ENCODE results near the gene CAMTA1.

CAMTA1 gene

GRCh38 chr1:6935911-6936690 is 150.8 kb downstream of the CAMTA1 start:
- DNase-seq, result no peak

- DNase-seq, result no peak
Measured at GRCh38 chr1:6937048-6937447, 151.8 kb downstream of the CAMTA1 start.

GRCh38 chr1:6939363-6939762 is 154.1 kb downstream of the CAMTA1 start:
- no peak for DNase-seq

GRCh38 chr1:6941786-6942185 is 156.5 kb downstream of the CAMTA1 start:
- DNase-seq, result no peak

GRCh38 chr1:6942990-6943389 is 157.7 kb downstream of the CAMTA1 start:
- DNase-seq, result no peak

- DNase-seq, result no peak
Measured at GRCh38 chr1:6944434-6944833, 159.2 kb downstream of the CAMTA1 start.

GRCh38 chr1:6947952-6948351 is 162.7 kb downstream of the CAMTA1 start:
- no peak for DNase-seq

- no peak for DNase-seq
Measured at GRCh38 chr1:6948416-6948815, 163.2 kb downstream of the CAMTA1 start.

- DNase-seq, result no peak
Measured at GRCh38 chr1:6948861-6949260, 163.6 kb downstream of the CAMTA1 start.

GRCh38 chr1:6950001-6950765 is 164.9 kb downstream of the CAMTA1 start:
- no peak for DNase-seq

- no peak for DNase-seq
Measured at GRCh38 chr1:6951536-6951935, 166.3 kb downstream of the CAMTA1 start.

- no peak for DNase-seq
Measured at GRCh38 chr1:6953216-6953615, 168.0 kb downstream of the CAMTA1 start.

- DNase-seq, result no peak
Measured at GRCh38 chr1:6953907-6954364, 168.7 kb downstream of the CAMTA1 start.

- DNase-seq, result no peak
Measured at GRCh38 chr1:6954591-6954990, 169.3 kb downstream of the CAMTA1 start.

- no peak for DNase-seq
Measured at GRCh38 chr1:6955357-6956094, 170.3 kb downstream of the CAMTA1 start.

- DNase-seq, result peak; percentile 79
Measured at GRCh38 chr1:6956488-6957159, 171.4 kb downstream of the CAMTA1 start.

GRCh38 chr1:6957341-6957740 is 172.1 kb downstream of the CAMTA1 start:
- DNase-seq, result no peak

GRCh38 chr1:6958407-6959030 is 173.3 kb downstream of the CAMTA1 start:
- no peak for DNase-seq

- no peak for DNase-seq
Measured at GRCh38 chr1:6959491-6959890, 174.2 kb downstream of the CAMTA1 start.

GRCh38 chr1:6960291-6960811 is 175.1 kb downstream of the CAMTA1 start:
- no peak for DNase-seq

- no peak for DNase-seq
Measured at GRCh38 chr1:6960860-6961259, 175.6 kb downstream of the CAMTA1 start.

- no peak for DNase-seq
Measured at GRCh38 chr1:6961289-6961688, 176.0 kb downstream of the CAMTA1 start.

Data from NCI-H1105 treated with DMSO at 0.1 percent for 48 hours (cell line).